ENCODE data around the gene KIF26B.

- TF ChIP-seq EZH2 (IDR thresholded peaks at IDR 0.05; ENCODE audit: borderline replicate concordance, insufficient read depth, low read length, poor library complexity, severe bottlenecking) (no peak), TAF1 (IDR thresholded peaks at IDR 0.05; ENCODE audit: low read depth) (no peak)
- TF ChIP-seq, protein P1, sequence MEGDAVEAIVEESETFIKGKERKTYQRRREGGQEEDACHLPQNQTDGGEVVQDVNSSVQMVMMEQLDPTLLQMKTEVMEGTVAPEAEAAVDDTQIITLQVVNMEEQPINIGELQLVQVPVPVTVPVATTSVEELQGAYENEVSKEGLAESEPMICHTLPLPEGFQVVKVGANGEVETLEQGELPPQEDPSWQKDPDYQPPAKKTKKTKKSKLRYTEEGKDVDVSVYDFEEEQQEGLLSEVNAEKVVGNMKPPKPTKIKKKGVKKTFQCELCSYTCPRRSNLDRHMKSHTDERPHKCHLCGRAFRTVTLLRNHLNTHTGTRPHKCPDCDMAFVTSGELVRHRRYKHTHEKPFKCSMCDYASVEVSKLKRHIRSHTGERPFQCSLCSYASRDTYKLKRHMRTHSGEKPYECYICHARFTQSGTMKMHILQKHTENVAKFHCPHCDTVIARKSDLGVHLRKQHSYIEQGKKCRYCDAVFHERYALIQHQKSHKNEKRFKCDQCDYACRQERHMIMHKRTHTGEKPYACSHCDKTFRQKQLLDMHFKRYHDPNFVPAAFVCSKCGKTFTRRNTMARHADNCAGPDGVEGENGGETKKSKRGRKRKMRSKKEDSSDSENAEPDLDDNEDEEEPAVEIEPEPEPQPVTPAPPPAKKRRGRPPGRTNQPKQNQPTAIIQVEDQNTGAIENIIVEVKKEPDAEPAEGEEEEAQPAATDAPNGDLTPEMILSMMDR (IDR thresholded peaks at IDR 0.05; ENCODE audit: poor library complexity, severe bottlenecking), result no peak
These were observed 193.8 kb downstream of the KIF26B start for GRCh38 chr1:245348626-245349025.

Measured in neural cell (in vitro differentiated cells).